Measurements from ENCODE around the gene MBNL2. TPM values are rescaled to one million over a fixed set of nuclear protein-coding genes. Genes with fewer than 3 reads are reported as not detected.
A peak's percentile ranks its signal among the peaks of the same experiment; 100 is the strongest.

Gene MBNL2
- total RNA-seq, 2 donors from 2014 or later = 59.6 to 67.7 TPM

- H3K27ac ChIP-seq = no peak overlapping the region
- peak overlapping the region; percentile 91 for H3K4me3 ChIP-seq
- no peak for ATAC-seq (ENCODE audit: insufficient number of reproducible peaks, low FRiP score, low read depth)
- peaks cover 17 to 33% of the 10 kb centered on the region in 2 donors for H3K4me1 ChIP-seq (ENCODE audit: control insufficient read depth in 1 of 2, low read depth in 2 of 2)
- H3K36me3 ChIP-seq = no peaks in the 10 kb centered on the region
- DNase-seq (ENCODE audit: low spot score) = no peak
- no peaks in the 10 kb centered on the region for H3K27me3 ChIP-seq (replicated peaks; ENCODE audit: insufficient read depth)
- H3K9me3 ChIP-seq = no peaks in the 10 kb centered on the region
- TF ChIP-seq CTCF (IDR thresholded peaks at IDR 0.05) = no peak
Observed at GRCh38 chr13:97435794-97436193, 213.7 kb downstream of the MBNL2 start.

GRCh38 chr13:97436845-97437244 is 214.7 kb downstream of the MBNL2 start:
- no peak overlapping the region for H3K4me3 ChIP-seq
- peaks cover 17 to 33% of the 10 kb centered on the region in 2 donors for H3K4me1 ChIP-seq (ENCODE audit: control insufficient read depth in 1 of 2, low read depth in 2 of 2)
- TF ChIP-seq CTCF (IDR thresholded peaks at IDR 0.05) = no peak
- no peaks in the 10 kb centered on the region for H3K27me3 ChIP-seq (replicated peaks; ENCODE audit: insufficient read depth)
- no peaks in the 10 kb centered on the region for H3K36me3 ChIP-seq
- no peak for ATAC-seq (ENCODE audit: insufficient number of reproducible peaks, low FRiP score, low read depth)
- no peaks in the 10 kb centered on the region for H3K9me3 ChIP-seq
- no peak overlapping the region for H3K27ac ChIP-seq
- no peak for DNase-seq (ENCODE audit: low spot score)

- no peak overlapping the region for H3K4me3 ChIP-seq
- ATAC-seq (ENCODE audit: insufficient number of reproducible peaks, low FRiP score, low read depth) (no peak), DNase-seq (ENCODE audit: low spot score) (no peak)
Observed at GRCh38 chr13:97437729-97438128, 215.6 kb downstream of the MBNL2 start.

GRCh38 chr13:97438856-97439595 is 216.9 kb downstream of the MBNL2 start:
- Histone ChIP-seq H3K9me3 (no peaks in the 10 kb centered on the region), H3K36me3 (no peaks in the 10 kb centered on the region), H3K27me3 (replicated peaks; ENCODE audit: insufficient read depth) (no peaks in the 10 kb centered on the region), H3K27ac (no peak overlapping the region), H3K4me1 (ENCODE audit: control insufficient read depth in 1 of 2, low read depth in 2 of 2) (peaks cover 17 to 28% of the 10 kb centered on the region in 2 donors), H3K4me3 (no peak overlapping the region)
- no peak for DNase-seq (ENCODE audit: low spot score)
- no peak for TF ChIP-seq CTCF (IDR thresholded peaks at IDR 0.05)
- ATAC-seq (ENCODE audit: insufficient number of reproducible peaks, low FRiP score, low read depth) = no peak

More at GRCh38 chr13:97437729-97438128, 215.6 kb downstream of the MBNL2 start:
- Histone ChIP-seq H3K9me3 (no peaks in the 10 kb centered on the region), H3K4me1 (ENCODE audit: control insufficient read depth in 1 of 2, low read depth in 2 of 2) (peaks cover 17 to 28% of the 10 kb centered on the region in 2 donors), H3K27me3 (replicated peaks; ENCODE audit: insufficient read depth) (no peaks in the 10 kb centered on the region), H3K36me3 (no peaks in the 10 kb centered on the region), H3K27ac (no peak overlapping the region)
- no peak for TF ChIP-seq CTCF (IDR thresholded peaks at IDR 0.05)

- no peak for ATAC-seq (ENCODE audit: insufficient number of reproducible peaks, low FRiP score, low read depth)
- Histone ChIP-seq H3K9me3 (no peaks in the 10 kb centered on the region), H3K36me3 (no peaks in the 10 kb centered on the region), H3K4me3 (no peak overlapping the region), H3K27me3 (replicated peaks; ENCODE audit: insufficient read depth) (no peaks in the 10 kb centered on the region), H3K4me1 (ENCODE audit: control insufficient read depth in 1 of 2, low read depth in 2 of 2) (peaks cover 17 to 27% of the 10 kb centered on the region in 2 donors), H3K27ac (no peak overlapping the region)
- no peak for TF ChIP-seq CTCF (IDR thresholded peaks at IDR 0.05)
- no peak for DNase-seq (ENCODE audit: low spot score)
Observed at GRCh38 chr13:97440598-97441170, 218.6 kb downstream of the MBNL2 start.
